HG03045 (cell line): Measurements from ENCODE around the gene ATP6V0A1.
"Not testable (repeated sequence)": the region's sequence is repeated elsewhere in the genome, so short reads cannot be mapped to it uniquely, and the experiment has no call there.

ENCODE experiments used
- ATAC-seq: cut with Tn5 transposase; IDR thresholded peaks from one replicate; pipeline ENCODE4 v1.9.1; 2021; ENCODE audit warnings: mild to moderate bottlenecking, moderate library complexity; ENCODE audit not compliant: unreplicated experiment

Gene ATP6V0A1

DNA sequence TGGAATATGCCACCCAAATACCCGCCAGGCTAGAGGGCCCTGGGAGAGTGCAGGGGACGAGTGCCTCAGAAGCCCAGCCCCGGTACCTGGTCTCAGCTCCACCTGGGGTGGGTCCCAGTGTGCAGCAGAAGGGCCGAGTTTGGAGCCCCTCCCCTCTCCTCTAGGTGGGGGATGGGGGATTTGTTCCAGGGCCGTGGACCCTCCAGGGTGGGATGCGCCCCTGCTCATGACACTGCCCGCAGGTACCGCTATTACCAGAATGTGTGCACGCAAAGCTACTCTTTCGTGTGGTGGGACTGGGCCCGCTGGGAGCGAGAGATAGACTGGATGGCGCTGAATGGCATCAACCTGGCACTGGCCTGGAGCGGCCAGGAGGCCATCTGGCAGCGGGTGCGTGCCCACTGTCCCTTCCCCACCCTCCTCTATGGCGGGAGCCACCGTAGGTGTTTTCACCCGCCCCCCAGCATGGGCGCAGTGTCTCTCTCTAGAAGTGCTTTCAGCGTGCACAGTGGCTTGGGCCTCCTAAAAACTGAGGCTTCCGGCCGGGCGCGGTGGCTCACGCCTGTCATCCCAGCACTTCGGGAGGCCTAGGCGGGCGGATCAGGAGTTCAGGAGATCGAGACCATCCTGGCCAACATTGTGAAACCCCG is 78.6 kb downstream of the ATP6V0A1 start:
- no peak for ATAC-seq

DNA sequence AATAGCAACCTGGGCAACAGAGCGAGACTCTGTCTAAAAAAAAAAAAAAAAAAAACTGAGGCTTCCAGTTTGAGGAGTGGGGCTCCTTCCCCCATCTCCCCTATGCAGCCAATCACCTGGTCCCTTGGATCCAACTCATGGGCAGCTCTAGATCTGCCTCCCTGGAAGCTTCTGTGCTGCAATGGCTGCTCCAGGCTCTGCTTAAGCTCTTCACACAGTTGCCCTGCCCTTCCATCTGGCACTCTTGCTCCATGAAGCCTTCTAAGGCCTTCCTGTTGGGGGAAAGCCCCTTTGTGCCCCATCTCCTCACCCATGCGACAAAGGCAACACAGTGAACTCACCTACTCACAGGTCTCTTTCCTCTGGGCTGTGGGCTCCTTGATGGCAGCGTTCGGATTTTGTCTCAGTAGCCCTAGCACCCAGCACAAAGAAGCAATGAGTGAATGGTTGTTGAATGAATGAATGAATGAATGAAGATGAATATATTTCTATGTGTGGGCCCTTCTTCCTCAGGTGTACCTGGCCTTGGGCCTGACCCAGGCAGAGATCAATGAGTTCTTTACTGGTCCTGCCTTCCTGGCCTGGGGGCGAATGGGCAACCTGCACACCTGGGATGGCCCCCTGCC is 79.3 kb downstream of the ATP6V0A1 start:
- ATAC-seq, result no peak

DNA sequence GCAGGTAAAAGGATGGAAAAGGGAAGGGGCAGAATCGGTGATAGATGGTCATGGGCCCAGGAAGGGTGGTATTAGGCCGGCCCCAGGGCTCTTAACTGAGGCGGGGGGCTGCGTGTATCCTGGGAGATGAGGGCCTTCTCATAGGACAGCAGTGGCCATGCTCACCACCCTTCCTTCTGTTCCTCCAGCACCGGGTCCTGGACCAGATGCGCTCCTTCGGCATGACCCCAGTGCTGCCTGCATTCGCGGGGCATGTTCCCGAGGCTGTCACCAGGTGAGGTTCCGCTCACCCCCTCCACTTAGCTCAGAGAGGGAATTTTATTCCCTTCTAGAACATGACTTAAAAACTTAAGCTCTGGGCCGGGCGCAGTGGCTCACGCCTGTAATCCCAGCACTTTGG is 79.8 kb downstream of the ATP6V0A1 start:
- ATAC-seq, result no peak

DNA sequence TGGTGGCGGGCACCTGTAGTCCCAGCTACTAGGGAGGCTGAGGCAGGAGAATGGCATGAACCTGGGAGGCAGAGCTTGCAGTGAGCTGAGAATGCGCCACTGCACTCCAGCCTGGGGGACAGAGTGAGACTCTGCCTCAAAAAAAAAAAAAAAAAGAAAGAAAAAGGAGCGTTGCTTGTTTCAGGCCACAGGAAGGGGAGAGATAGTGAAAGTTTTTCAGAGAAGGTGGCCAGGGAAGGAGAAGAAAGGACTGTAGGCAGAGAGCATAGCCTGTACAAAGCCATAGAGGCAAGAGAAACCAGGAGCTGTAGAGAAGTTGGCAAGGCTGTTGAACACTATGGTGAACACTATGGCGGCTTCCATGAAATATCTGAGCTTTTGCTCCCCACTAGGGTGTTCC is 81.9 kb downstream of the ATP6V0A1 start:
- not testable (repeated sequence) for ATAC-seq

DNA sequence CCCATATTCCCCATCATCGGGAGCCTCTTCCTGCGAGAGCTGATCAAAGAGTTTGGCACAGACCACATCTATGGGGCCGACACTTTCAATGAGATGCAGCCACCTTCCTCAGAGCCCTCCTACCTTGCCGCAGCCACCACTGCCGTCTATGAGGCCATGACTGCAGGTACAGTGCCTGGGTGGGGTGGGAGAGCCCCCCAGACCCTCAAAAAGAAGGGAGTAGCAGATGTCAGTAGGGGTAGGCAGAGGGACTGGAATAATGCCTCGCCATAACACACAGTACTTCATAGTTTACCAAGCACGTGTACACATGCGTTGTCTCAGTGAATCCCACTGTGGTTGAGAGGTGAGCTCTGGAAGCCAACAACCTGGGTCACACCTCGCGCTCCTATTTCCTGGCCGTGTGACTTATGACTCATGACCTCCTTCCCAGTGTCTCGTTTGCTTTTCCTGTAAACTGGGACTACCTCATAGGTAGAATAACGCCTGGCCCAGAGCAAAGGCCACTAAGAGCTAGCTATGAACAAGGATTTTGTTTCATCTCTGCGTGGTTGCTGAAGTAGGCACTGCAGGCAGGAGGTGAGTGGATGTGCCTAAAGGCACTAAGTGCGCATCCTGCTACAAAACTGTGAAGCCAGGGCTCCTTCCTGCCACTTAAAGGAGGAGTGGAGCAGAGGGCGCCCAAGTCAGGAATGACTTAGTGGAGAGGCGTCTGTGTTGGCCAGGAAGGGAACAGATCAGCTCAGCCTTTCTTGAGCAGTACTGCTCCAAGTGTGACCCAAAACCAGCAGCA is 82.6 kb downstream of the ATP6V0A1 start:
- ATAC-seq, result no peak

DNA sequence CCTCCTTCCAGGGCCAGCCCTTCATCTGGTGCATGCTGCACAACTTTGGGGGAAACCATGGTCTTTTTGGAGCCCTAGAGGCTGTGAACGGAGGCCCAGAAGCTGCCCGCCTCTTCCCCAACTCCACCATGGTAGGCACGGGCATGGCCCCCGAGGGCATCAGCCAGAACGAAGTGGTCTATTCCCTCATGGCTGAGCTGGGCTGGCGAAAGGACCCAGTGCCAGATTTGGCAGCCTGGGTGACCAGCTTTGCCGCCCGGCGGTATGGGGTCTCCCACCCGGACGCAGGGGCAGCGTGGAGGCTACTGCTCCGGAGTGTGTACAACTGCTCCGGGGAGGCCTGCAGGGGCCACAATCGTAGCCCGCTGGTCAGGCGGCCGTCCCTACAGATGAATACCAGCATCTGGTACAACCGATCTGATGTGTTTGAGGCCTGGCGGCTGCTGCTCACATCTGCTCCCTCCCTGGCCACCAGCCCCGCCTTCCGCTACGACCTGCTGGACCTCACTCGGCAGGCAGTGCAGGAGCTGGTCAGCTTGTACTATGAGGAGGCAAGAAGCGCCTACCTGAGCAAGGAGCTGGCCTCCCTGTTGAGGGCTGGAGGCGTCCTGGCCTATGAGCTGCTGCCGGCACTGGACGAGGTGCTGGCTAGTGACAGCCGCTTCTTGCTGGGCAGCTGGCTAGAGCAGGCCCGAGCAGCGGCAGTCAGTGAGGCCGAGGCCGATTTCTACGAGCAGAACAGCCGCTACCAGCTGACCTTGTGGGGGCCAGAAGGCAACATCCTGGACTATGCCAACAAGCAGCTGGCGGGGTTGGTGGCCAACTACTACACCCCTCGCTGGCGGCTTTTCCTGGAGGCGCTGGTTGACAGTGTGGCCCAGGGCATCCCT is 84.8 kb downstream of the ATP6V0A1 start:
- ATAC-seq, result no peak

DNA sequence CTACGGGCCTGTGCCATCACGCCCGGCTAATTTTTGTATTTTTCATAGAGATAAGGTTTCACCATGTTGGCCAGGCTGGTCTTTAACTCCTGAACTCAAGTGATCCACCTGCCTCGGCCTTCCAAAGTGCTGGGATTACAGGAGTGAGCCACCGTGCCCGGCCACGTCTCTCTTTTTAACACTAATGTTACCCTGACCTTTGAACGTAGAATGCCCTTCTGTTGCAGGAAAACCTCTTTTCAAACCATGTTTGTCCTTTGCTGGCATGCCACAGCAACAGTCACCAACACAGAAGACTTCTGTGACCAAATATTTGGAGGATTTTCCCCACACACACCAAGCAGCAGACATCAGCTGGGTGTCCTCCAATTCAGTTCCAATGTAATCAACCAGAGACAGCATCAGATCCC is 86.2 kb downstream of the ATP6V0A1 start:
- ATAC-seq, result no peak

DNA sequence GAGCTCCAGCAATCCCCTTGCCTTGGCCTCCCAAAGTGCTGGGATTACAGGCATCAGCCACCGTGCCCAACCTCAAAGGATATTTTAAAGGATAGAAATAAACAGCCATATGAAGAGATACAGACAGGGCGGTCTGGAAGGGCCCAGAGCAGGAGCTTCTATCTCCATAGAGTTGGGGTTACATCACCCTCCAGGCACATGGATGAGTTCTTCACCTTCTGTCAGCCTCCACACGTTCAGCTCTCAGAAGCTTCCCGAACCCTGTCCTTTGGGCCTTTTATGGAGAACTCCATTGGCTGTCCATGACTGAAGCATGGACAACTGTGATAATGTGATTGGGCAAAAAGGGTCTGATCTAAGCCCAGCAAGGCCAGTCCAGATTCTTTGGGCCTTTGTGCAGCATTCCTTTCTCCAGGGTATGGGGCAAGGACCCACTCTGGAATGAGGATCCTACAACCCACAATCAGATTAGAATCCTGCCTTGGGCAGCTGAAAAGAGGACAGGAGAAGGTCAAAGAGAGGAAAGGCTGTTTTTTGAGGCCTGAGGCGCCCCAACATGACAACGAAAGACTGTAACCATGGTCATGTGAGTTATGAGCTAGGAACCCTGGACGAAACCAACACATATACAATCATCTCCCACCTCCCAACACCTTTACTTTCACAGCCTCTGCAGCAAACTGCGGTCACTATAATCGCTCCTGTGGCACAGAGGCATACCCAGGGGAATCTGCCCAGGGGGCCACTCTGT is 87.3 kb downstream of the ATP6V0A1 start:
- ATAC-seq, result not testable (repeated sequence)

DNA sequence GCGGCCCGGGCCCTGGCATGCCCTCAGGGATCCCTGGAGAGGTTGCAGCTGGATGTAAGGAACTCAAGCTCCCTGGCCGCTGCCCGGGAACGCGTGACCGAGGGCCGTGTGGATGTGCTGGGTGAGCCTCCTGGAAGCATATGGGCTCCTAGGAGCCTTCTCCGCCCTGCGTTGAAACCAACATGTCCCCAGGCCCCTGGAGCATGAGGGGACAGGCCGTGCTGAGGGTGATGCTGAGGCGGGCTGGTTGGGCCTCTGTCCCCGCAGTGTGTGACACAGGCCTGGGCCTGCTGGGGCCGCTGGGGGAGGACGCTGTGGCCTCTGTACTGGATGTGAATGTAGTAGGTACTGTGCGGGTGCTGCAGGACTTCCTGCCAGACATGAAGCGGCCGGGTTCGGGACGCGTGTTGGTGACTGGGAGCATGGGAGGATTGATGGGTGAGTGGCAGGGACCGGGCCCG is 88.4 kb downstream of the ATP6V0A1 start:
- no peak for ATAC-seq

DNA sequence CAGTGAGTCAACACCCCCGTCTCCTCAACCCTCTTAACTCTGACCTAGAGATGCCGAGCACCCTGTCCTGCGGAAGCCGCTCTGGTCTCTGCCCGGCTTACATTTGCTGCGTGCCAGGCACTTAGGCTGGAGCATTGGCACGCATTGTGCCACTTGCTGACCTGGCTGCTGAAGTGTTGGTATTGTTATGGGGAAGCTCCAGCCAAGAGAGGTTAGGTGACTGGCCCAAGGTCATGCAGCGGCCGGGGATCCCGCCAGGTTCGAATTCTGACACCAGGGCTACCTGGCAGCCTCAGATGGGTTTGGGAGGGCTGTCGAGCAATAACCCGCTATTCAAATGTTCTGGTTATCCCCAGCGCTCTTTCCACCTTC is 89.0 kb downstream of the ATP6V0A1 start:
- no peak for ATAC-seq

DNA sequence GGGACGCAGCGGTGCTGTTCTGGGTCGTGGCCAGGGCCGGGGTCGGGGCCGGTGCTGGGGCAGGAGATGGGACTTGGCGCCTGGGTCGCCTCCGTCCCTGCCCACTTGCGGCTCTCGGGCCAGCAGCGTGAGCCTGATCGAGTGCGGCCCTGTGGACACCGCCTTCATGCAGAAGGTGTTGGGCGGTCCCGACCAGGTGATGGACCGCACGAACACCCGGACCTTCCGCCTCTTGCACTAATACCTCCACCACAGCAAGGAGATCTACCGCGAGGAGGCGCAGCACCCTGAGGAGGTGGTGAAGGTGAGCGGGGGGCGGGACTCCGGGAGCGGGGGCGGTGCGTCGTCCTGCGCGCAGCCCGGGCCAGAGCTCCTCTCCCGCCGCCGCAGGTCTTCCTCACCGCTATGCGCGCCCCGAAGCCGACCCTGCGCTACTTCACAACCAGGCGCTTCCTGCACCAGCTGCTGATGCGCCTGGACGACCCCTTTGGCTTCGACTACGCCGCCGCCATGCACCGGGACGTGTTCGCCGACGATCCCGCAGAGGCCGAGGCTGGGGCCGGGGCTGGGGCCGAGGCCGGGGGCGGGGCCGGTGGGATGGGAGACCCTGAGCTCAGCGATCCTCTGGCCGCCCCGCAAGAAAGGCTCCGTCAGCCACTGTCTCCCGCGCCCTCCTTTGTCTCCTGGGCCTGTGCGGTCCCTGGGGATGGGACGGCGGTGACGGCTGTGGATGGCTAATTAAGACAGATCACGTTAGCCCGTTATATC is 89.6 kb downstream of the ATP6V0A1 start:
- ATAC-seq, result peak; percentile 54

DNA sequence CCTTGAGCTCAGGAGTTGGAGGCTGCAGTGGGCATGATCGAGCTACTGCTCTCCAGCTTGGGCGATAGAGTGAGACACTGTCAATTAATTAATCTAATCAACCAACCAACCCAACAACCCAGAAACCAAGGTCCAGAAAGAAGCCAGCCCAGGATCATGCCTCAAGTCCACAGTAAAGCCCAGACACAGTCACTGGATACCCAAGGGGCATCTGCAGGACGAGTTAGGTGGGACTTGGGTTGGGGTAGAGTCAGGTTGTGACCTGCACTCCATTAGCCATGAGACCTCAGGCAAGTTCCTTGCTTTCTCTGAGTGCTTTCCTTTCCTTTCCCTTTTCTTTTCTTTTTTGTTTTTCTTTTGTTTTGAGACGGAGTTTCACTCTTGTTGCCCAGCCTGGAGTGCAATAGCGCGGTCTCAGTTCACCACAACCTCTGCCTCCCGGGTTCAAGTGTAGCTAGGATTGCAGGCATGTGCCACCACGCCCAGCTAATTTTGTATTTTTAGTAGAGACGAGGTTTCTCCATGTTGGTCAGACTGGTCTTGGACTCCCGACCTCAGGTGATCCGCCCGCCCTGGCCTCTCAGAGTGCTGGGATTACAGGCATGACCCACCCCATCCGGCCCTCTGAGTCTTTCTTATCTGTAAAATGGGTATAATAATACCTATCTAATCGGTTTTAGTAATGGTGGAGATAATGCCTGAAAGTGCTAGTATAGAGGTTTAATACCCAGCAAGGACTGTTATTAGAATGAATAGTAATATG is 90.5 kb downstream of the ATP6V0A1 start:
- ATAC-seq, result no peak

DNA sequence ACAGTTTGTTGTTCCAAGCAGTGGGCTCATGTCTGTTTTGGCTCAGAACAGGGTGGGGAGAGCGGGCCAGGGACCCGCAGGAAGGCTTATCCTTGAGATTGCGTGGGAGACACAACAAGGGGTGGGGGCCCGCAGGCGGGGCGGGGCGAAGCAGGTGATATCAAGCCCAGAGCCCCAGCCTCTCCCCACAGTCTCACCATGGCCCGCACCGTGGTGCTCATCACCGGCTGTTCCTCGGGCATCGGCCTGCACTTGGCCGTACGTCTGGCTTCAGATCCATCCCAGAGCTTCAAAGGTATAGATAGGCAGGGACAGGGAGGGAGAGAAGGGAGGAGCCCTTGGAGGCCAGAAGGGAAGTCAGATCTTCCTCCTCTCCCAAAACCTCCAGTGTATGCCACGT is 94.1 kb downstream of the ATP6V0A1 start, which contains the start of gene HSD17B1:
TSS of gene HSD17B1 (plus strand) at position 188 of the 400 bp plus-strand sequence. CDS start at position 199, 11 bp downstream.
- not testable (repeated sequence) for ATAC-seq

DNA sequence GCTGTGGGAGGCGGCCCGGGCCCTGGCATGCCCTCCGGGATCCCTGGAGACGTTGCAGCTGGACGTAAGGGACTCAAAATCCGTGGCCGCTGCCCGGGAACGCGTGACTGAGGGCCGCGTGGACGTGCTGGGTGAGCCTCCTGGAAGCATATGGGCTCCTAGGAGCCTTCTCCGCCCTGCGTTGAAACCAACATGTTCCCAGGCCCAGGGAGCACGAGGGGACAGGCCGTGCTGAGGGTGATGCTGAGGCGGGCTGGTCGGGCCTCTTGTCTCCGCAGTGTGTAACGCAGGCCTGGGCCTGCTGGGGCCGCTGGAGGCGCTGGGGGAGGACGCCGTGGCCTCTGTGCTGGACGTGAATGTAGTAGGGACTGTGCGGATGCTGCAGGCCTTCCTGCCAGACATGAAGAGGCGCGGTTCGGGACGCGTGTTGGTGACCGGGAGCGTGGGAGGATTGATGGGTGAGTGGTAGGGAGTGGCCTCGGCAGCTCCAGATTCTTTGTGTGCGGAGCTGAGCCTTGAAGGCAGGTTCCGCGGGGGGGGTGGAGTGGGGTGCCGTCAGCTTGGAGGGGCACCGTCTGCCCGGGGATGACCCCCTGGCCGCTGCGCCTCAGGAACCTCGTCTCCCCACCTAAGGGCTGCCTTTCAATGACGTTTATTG is 94.6 kb downstream of the ATP6V0A1 start:
- ATAC-seq, result no peak

DNA sequence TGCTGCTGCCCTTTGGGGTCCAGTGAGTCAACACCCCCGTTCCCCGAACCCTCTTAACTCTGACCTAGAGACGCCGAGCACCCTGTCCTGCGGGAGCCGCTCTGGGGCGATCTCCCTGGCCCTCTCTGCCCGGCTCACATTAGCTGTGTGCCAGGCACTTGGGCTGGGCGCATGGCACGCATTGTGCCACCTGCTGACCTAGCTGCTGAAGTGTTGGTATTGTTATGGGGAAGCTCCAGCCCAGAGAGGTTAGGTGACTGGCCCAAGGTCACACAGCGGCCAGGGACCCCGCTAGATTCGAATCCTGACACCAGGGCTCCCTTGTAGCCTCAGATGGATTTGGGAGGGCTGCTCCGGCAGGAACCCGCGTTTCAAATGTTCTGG is 95.2 kb downstream of the ATP6V0A1 start:
- ATAC-seq, result no peak

DNA sequence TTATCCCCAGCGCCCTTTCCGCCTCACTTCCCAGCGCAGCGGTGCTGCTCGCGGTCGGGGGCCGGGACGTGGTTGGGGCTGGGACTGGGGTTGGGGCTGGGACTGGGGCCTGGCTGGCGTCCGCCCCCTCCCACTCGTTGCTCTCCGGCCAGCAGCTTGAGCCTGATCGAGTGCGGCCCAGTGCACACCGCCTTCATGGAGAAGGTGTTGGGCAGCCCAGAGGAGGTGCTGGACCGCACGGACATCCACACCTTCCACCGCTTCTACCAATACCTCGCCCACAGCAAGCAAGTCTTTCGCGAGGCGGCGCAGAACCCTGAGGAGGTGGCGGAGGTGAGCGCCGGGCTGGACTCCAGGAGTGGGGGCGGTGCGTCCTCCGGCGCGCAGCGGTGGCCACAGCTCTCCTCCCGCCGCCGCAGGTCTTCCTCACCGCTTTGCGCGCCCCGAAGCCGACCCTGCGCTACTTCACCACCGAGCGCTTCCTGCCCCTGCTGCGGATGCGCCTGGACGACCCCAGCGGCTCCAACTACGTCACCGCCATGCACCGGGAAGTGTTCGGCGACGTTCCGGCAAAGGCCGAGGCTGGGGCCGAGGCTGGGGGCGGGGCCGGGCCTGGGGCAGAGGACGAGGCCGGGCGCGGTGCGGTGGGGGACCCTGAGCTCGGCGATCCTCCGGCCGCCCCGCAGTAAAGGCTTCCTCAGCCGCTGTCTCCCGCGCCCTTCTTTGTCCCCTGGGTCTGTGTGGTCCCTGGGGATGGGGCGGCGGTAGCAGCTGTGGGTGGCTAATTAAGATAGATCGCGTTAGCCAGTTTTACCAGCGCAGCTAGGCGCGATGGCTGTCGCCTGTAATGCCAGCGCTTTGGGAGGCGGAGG is 95.8 kb downstream of the ATP6V0A1 start:
- ATAC-seq, result peak; percentile 65

DNA sequence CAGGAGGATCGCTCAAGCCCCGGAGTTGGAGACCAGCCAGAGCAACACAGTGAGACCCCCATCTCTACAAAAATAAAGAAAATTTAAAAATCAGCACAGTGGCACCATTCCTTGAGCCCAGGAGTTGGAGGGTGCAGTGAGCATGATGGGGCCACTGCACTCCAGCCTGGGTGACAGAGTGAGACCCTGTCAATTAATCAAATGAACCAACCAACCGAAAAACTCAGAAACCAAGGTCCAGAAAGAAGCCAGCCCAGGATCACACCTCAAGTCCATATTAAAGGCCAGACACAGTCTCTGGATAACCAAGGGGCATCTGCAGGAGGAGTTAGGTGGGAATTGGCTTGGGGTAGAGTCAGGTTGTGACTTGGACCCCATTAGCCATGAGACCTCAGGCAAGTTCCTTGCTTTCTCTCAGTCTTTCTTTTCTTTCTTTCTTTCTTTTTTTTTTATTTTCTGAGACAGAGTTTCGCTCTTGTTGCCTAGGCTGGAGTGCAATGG is 96.5 kb downstream of the ATP6V0A1 start:
- no peak for ATAC-seq
